Testis (tissue), 3 donors: ENCODE measurements around the gene SMYD4. TPM values are rescaled to one million over a fixed set of nuclear protein-coding genes. Genes with fewer than 3 reads are reported as not detected.

Source experiments
- DNase-seq: peaks from one replicate; pipeline ENCODE4 v3.0.0-alpha.2; 2019
- H3K27ac ChIP-seq, 2 donors: fragments of 200-600 bp; sonication (generic); one replicate each; pipeline ENCODE4 v1.5.1; 2019
- H3K27me3 ChIP-seq: fragments of 200-600 bp; sonication (generic); one replicate; pipeline ENCODE4 v1.5.1; 2019
- H3K36me3 ChIP-seq: fragments of 200-600 bp; sonication (generic); one replicate; pipeline ENCODE4 v1.5.1; 2017; ENCODE audit warnings: low read depth; ENCODE audit errors: missing control alignments
- H3K4me1 ChIP-seq: fragments of 200-600 bp; sonication (generic); one replicate; pipeline ENCODE4 v1.5.1; 2019
- H3K4me3 ChIP-seq, 2 donors: fragments of 200-600 bp; sonication (generic); one replicate each; pipeline ENCODE4 v1.5.1; 2017 to 2019
- H3K9me3 ChIP-seq: fragments of 200-600 bp; sonication (generic); one replicate; pipeline ENCODE4 v1.5.1; 2017
- CTCF ChIP-seq, 3 experiments: fragments of 450-650 bp in 2 of 3; fragments of 200-600 bp in 1 of 3; sonication (generic) in 1 of 3; IDR thresholded peaks; one replicate each; pipeline ENCODE4 v1.5.1; 2016 to 2019; ENCODE audit warnings: antibody characterized with exemption in 3 of 3, mild to moderate bottlenecking in 2 of 3, moderate library complexity in 1 of 3
- POLR2A ChIP-seq: fragments of 450-650 bp; IDR thresholded peaks from one replicate; pipeline ENCODE4 v1.6.1; 2017; ENCODE audit warnings: antibody characterized with exemption, mild to moderate bottlenecking, moderate library complexity
- WGBS, 2 donors: methylation state at CpG; one replicate each; pipeline ENCODE4 v1.1.5; 2018; 5-methylcytosine and 5-hydroxymethylcytosine counted together
- intact Hi-C: fragments of 100-400 bp; cut with DNase I; formaldehyde crosslinking; loops from one replicate; pipeline ENCODE4 v1.15.1; 2023; ENCODE audit warnings: low total_unique reads
- polyA plus RNA-seq: library from polyadenylated mRNA; stranded (reverse); fragments of 350-450 nt; fragmentation: Illumina TruSeq; extraction: RNeasy Lipid Tissue Mini Kit (QIAGEN cat#74804); gene quantifications from one replicate; pipeline ENCODE4 v1.2.3, GENCODE V29; 2014; ENCODE audit warnings: low read depth, low replicate concordance; ENCODE audit not compliant: insufficient read depth
- total RNA-seq, 2 donors: library from RNA; depleted of rRNA; stranded (reverse); fragments of >200 nt; gene quantifications; one replicate each; pipeline ENCODE4 v1.2.3, GENCODE V29; 2016

SMYD4 gene
- total and polyA plus RNA-seq, 3 donors from 2014 or later = 14.4 to 23.0 (median 21.2) TPM

DNA sequence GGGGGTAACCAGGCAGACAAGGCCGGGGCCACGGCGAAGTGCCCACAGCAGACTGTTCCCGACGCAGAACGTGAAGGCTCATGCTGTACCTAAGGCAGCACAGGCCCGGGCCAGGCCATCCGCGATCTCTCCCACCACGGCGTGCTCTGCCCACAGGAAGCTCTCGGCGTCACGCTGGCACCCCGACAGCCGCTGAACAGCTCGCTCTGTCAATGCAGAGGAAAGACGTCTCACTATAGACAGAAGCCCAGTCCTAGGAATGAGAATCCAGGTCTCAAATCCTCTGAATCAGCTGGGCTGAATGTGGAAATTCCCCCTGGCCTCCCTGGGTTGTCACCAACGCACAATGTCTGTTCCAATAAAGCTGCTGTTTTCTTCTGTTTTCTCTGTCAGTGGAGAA, 46.4 kb downstream of the SMYD4 start:
- intact Hi-C loops = loop anchor here (5.0 kb wide), 1 partner anchor 51 kb away; no protein-coding TSS in a partner anchor

GRCh38 chr17:1782171-1782567, 47.5 kb downstream of the SMYD4 start:
- Histone ChIP-seq H3K27me3 (no peaks in the 10 kb centered on the region), H3K9me3 (no peaks in the 10 kb centered on the region), H3K36me3 (no peaks in the 10 kb centered on the region), H3K4me3 (no peak overlapping the region), H3K27ac (peak overlapping the region; percentile 93 to 96), H3K4me1 (peaks cover 64% of the 10 kb centered on the region)
- no peak for TF ChIP-seq POLR2A
- no peak for TF ChIP-seq CTCF (IDR thresholded peaks at IDR 0.05)
- 36 to 44% methylated on average over 6 of the region's 6 CpGs for WGBS, 2 donors
- DNase-seq = no peak
- intact Hi-C loops = loop anchor here (5.0 kb wide), 1 partner anchor 50 kb away; no protein-coding TSS in a partner anchor

More for the DNA sequence above, 46.4 kb downstream of the SMYD4 start:
- 40 to 53% methylated on average over 19 of the region's 19 CpGs for WGBS, 2 donors
- H3K36me3 ChIP-seq = no peaks in the 10 kb centered on the region
- TF ChIP-seq CTCF (IDR thresholded peaks at IDR 0.05) (no peak), POLR2A (no peak)
- no peaks in the 10 kb centered on the region for H3K27me3 ChIP-seq
- DNase-seq = peak; percentile 58
- peak overlapping the region; percentile 93 to 96 for H3K27ac ChIP-seq
- peaks cover 66% of the 10 kb centered on the region for H3K4me1 ChIP-seq
- no peak overlapping the region for H3K4me3 ChIP-seq
- H3K9me3 ChIP-seq = no peaks in the 10 kb centered on the region

DNA sequence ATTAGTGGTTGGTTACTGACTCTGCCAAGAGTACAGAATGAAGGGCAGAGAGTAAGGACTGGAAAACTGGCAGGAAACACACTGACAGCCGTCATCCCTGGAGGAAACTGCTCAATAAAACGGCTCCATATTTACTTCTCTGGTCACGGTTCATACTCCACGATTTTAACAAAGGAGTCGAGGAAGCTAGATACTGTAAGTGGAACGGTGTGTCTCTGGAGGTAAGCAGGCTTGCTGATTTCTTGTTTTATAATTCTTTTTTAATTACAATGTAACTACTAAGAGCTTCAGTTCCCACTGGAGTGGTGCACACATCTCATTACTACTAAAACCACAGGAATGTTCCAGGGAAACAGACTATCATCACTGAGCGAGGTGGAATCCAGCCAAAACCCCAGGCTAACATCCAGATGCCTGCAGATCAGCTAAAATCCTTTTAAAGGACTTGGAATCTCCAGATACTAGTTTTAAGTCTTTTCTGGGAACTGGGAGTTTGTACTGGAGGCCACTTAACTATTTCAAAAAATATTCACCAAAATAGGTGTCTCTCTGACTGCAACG, 50.1 kb downstream of the SMYD4 start:
- WGBS, 2 donors = 25 to 27% methylated on average over 8 of the region's 8 CpGs
- peaks cover 56% of the 10 kb centered on the region for H3K4me1 ChIP-seq

DNA sequence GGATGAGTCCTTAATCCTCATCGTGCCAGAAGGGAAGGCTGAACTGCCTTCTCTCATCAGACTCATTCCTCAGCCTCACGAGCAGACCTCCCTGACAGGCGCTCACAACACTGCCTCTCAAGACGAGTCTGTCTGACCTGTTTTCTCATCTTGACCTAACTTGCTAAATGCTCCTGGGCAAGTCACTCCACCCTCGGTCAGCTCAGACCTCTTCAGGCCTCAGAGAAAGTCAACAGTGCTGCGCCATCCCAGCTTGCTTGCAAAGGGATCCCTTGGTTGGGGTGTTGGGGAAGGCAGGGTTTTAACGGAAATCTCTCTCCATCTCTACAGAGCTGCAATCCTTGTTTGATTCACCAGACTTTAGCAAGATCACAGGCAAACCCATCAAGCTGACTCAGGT, 52.8 kb downstream of the SMYD4 start:
- no peak for DNase-seq
- intact Hi-C loops = no loop called here
- Histone ChIP-seq H3K4me3 (no peak overlapping the region), H3K27ac (no peak overlapping the region), H3K27me3 (no peaks in the 10 kb centered on the region), H3K4me1 (peaks cover 58% of the 10 kb centered on the region), H3K9me3 (no peaks in the 10 kb centered on the region), H3K36me3 (no peaks in the 10 kb centered on the region)
- TF ChIP-seq POLR2A (no peak), CTCF (IDR thresholded peaks at IDR 0.05) (no peak)
- WGBS, 2 donors = 92 to 94% methylated on average over 6 to 7 of the region's 7 CpGs

More for the DNA sequence above, 50.1 kb downstream of the SMYD4 start:
- no peaks in the 10 kb centered on the region for H3K36me3 ChIP-seq
- H3K27me3 ChIP-seq = no peaks in the 10 kb centered on the region
- H3K27ac ChIP-seq = peak overlapping the region; percentile 93 to 96
- intact Hi-C loops = loop anchor here (5.0 kb wide), 1 partner anchor 47 kb away; no protein-coding TSS in a partner anchor
- TF ChIP-seq CTCF (IDR thresholded peaks at IDR 0.05) (no peak), POLR2A (no peak)
- H3K9me3 ChIP-seq = no peaks in the 10 kb centered on the region
- no peak overlapping the region for H3K4me3 ChIP-seq
- DNase-seq = peak; percentile 91

DNA sequence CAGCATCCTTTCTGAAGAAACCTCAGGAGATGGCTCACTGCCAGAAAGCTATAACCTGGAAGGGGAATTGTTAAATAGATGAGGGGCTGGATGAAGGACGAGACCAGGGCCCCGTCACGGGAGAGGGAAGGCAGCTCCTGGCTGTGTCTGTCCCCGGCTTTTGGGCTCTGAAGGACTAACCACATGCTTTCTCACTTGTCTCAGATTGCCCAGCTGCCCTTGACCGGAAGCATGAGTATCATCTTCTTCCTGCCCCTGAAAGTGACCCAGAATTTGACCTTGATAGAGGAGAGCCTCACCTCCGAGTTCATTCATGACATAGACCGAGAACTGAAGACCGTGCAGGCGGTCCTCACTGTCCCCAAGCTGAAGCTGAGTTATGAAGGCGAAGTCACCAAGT, 53.4 kb downstream of the SMYD4 start:
- intact Hi-C loops = no loop called here
- Histone ChIP-seq H3K27me3 (no peaks in the 10 kb centered on the region), H3K4me3 (no peak overlapping the region), H3K27ac (peak overlapping the region; percentile 70 to 81), H3K9me3 (no peaks in the 10 kb centered on the region), H3K36me3 (no peaks in the 10 kb centered on the region), H3K4me1 (peaks cover 53% of the 10 kb centered on the region)
- no peak for DNase-seq
- 88 to 92% methylated on average over 10 of the region's 10 CpGs for WGBS, 2 donors
- TF ChIP-seq CTCF (IDR thresholded peaks at IDR 0.05) (no peak), POLR2A (no peak)
